Fibroblast of gingiva (primary cell): ENCODE measurements around the gene KCNMA1.
A peak's percentile ranks its signal among the peaks of the same experiment; 100 is the strongest.

ENCODE experiments used
- DNase-seq: peaks from one replicate; pipeline ENCODE4 v3.0.0-alpha.2; 2011; ENCODE audit warnings: low read depth

Gene KCNMA1

GRCh38 chr10:77180794-77181193 lies 456.8 kb downstream of the KCNMA1 start:
- DNase-seq = no peak

DNA sequence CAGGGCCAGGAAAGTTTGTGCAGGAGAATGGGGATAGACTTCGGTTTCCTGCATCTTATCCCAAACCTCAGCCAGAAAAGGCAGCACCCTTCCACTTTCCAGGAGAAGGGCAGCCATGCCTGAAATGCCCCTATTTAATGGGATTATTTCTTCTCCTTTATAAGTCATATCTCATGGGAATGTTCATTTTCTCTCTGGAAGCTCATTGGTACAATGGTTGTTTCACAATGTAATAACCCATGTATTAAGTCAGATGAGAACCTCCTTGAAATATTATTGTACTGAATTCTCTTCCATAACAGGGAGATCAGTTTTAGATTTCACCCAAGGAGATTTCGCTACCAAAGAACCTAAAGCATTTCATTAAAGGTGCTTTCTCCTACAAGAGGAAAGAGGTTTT lies 457.5 kb downstream of the KCNMA1 start:
- DNase-seq = peak; percentile 55

- peak; percentile 86 for DNase-seq
Observed at GRCh38 chr10:77179015-77179695, 458.5 kb downstream of the KCNMA1 start.

DNA sequence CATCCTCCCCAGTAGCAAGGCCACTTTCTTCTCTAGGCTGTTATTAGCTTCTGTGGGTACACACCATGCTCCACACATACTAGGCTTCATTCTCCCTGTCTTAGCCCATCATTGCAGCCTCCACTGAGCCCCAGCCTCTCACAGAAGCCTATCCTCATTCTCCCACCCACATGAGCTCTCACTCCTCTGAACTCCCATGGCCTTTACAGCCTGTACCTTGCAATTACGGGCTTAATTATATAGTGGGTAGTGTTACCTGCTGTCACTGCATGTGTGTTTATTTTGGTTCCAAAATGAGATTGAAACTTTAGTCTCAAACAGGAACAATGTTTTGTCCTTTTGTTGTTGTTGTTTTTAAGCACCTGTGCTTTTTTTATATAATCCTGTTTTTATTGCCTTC lies 460.0 kb downstream of the KCNMA1 start:
- DNase-seq = no peak

GRCh38 chr10:77177161-77177560 lies 460.4 kb downstream of the KCNMA1 start:
- DNase-seq = no peak

DNA sequence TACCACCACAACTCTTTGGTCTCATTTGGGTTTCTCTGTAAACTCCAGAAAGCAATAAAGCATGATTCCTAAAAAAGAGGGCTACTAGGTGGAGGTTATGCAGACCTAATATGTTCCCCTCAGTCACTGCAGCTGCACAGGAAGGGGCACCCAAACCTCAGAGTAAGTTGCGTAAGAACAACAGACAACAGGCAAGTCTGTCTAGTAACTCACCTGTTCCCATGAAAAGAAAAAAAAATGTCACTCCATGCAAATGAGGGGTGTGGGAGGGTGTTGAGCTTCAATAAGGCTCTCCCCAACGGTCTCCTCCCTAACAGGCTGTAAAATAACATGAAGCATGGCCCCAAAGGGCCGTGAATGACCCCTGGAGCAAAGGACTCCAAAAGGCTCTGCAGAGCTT lies 461.4 kb downstream of the KCNMA1 start:
- DNase-seq = no peak

DNA sequence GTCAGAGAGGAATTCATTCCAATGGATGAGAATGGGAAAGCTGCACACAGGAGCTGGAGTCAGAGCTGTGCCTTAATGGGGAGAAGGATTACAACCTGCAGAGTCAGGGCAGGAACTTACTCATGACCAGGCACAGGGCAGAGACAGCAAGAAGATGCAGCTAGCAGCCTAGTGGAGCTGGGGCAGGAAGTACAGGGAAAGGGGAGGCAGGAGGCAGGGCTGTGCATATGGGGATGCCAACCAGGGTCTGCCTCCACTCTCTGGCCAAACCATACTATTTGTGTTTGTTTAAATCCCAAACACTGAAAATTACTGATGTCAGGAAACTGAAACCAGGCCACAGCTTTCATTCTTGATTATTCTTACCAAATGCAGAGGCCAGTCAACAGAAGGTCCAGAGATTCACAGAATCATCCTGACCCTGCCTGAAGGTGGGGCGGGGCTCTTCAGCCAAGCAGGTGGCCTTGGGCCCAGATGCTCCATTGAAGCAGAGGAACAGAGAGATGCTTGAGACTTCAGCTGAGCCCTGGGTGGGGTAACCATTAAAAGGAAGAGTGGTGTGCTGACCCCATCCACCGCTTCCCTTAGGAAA lies 461.9 kb downstream of the KCNMA1 start:
- DNase-seq = no peak

DNA sequence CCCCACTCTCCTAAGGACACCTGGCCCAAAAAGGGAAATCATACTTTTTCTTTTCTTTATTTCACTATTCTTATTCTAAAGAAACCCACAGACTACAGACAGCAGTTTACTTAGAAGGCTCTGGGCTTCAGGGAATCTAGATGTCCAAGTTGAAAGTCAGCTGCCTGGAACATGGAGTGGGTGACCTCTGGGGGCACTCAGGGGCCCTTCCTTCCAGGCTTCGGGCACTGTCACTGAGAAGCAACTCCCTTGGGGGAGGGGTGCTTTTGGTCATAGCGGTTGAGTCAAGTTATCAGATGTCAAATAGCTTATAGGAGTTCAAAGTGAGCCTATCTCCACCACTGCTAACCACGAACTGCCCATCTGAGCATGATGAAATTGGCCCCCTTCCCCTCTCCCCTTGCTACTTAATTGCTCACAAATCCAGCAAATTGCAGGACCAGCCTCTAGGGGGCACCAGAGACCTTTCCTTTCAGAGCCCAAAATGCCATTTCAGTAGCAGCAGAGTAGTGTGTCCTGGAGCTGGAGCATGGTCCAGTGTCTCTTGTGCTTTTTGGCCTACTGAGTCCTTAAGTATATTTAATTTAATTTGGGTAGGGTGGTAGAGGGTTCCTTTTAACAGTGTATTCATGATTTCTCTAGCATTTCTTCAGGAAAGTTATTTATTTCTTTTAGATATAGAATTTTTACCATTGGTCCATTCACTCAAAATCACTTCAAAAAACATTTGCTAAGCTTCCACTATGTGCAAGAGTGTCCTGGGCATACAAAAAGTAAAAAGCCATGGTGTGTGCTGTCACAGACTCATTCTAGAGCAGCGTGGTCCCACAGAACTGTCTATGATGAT lies 463.8 kb downstream of the KCNMA1 start:
- DNase-seq = peak; percentile 65

DNA sequence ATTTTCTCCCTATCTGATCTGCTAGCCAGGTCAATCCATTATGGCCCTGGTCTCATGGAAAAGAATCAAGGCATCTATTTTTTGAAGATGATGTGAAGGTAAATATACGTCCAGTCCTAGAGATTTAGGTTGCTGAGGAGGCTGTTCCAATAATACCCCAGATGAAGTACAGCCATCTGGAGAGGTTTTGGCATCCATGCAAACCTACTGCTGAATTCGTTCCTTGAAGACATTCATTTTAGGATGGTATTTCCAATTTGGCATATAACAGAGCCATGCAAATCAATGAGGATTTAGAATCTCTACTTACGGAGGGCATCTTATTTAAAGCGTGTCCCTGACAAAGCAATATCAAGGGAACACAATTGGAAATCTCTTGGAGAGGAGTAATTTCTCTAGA lies 465.5 kb downstream of the KCNMA1 start:
- DNase-seq = no peak

DNA sequence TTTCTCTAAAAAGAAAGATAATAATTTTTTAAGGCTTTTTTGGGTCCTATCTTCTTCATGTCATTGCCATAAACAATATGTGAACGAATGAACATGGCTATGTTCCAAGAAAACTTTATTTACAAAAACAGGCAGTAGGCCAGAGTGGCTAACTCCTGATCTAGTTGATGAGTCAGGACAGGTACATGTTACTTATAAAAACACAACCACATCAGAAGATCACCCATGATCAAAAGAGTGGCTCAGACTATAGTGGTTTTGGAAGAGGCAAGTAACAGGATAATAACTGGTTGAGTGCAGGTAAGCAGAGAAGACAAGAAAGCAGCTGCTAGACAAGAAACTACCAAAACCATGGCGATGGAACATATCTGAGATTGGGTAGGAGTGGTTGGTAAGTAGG lies 468.7 kb downstream of the KCNMA1 start:
- no peak for DNase-seq

DNA sequence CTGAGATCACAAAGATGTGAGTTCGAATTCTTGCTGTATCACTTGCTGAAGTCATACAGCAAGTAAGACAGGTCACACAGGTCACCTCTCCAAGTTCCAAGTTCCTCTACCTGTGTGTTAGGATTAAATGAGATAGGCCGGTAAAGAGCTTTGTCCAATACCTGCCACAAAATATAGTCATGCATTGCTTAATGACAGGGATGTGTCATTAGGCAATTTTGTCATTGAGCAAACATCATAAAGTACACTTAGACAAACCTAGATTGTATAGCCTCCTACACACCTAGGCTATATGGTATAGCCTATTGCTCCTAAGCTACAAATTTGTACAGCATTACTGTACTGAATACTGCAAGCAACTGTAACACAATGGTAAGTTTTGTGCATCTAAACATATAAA lies 469.4 kb downstream of the KCNMA1 start:
- no peak for DNase-seq

GRCh38 chr10:77165445-77166208 lies 472.0 kb downstream of the KCNMA1 start:
- DNase-seq = peak; percentile 58

GRCh38 chr10:77164616-77165311 lies 472.8 kb downstream of the KCNMA1 start:
- no peak for DNase-seq

GRCh38 chr10:77163670-77164348 lies 473.8 kb downstream of the KCNMA1 start:
- peak; percentile 93 for DNase-seq

DNA sequence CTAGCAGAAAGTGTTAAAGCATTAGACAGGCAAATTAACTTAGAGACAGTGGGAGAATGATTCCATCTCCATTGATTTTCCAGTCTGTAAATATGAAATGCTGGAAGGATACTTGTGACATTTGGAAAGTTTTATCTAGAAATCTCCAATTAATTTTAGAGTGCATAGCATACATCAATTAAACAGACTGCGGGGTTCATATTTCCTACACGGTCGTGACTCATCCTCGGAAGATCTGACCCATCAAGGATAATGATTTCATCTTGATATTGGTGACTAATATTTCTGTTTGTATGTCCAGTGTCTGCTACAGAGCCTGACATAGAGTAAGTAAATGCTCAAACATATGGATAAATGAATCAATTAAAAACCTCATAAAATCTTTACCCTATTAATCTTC lies 474.9 kb downstream of the KCNMA1 start:
- DNase-seq = peak; percentile 72

GRCh38 chr10:77160679-77161078 lies 476.9 kb downstream of the KCNMA1 start:
- DNase-seq = peak; percentile 74

DNA sequence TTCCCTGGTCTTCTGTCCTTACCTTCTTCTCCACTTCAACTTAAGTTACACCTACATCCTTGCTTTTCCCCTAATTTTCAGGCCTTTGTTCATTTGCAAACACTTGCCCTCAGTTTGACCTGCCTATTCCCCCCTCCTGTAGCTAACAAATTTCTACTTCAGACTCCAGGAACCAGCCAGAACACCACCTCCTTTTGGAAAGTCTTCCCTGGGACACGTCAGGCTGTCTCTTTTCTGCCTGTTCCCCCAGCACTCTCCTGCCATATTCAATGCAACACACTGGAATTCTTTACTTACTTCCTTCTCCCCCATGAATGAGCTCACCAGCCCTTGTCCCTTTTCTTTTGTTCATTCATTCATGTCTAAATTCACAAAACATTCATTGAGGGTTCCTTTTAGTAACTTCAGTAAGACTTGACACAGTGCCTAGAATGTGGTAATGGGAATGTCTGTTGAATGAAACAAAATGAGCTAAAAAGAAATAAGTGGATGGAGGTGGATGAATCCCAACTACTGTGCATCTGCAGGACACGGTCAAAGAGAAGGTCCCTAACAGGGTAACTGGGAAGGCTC lies 478.0 kb downstream of the KCNMA1 start:
- peak; percentile 18 for DNase-seq

GRCh38 chr10:77158666-77159065 lies 478.9 kb downstream of the KCNMA1 start:
- no peak for DNase-seq

GRCh38 chr10:77157248-77158019 lies 480.2 kb downstream of the KCNMA1 start:
- DNase-seq = no peak

- peak; percentile 67 for DNase-seq
Observed at GRCh38 chr10:77156406-77156879, 481.2 kb downstream of the KCNMA1 start.
